Measurements from ENCODE around the gene PCGF3. TPM values are rescaled to one million over a fixed set of nuclear protein-coding genes. Genes with fewer than 3 reads are reported as not detected.

The PCGF3 gene
- total and polyA plus RNA-seq, 4 donors, result 11.0 to 23.3 (median 14.3) TPM

GRCh38 chr4:734951-735350 is 29.3 kb downstream of the PCGF3 start:
- no peaks in the 10 kb centered on the region for H3K27me3 ChIP-seq (ENCODE audit: control insufficient read depth in 4 of 4, insufficient read depth in 4 of 4, low read length in 3 of 4)
- H3K27ac ChIP-seq (ENCODE audit: low read depth in 1 of 2, low read length in 2 of 2), result no peak overlapping the region
- no peaks in the 10 kb centered on the region for H3K4me1 ChIP-seq (ENCODE audit: control insufficient read depth in 4 of 4, insufficient read depth in 4 of 4, low read length in 3 of 4)
- H3K9me3 ChIP-seq (ENCODE audit: control insufficient read depth in 4 of 4, low read length in 3 of 4), result no peaks in the 10 kb centered on the region
- no peak overlapping the region for H3K9ac ChIP-seq (ENCODE audit: low read depth in 1 of 2, low read length in 2 of 2)
- H3K4me3 ChIP-seq (ENCODE audit: low read depth in 1 of 3, low read length in 3 of 3), result no peak overlapping the region
- WGBS, result 95% methylated on average over 9 of the region's 9 CpGs
- H3K36me3 ChIP-seq (ENCODE audit: control insufficient read depth in 4 of 4, insufficient read depth in 3 of 4, low read depth in 1 of 4, low read length in 3 of 4), result peaks cover 28 to 68% (median 41%) of the 10 kb centered on the region in 4 donors
- TF ChIP-seq SP1 (IDR thresholded peaks at IDR 0.05) (no peak), ZBTB33 (IDR thresholded peaks at IDR 0.05) (no peak), FOXA1 (IDR thresholded peaks at IDR 0.05) (no peak), FOXA2 (IDR thresholded peaks at IDR 0.05) (no peak), HNF4A (conservative IDR thresholded peaks at IDR 0.05) (no peak), NR2F2 (IDR thresholded peaks at IDR 0.05) (no peak), CTCF (IDR thresholded peaks at IDR 0.05; ENCODE audit: low read depth, low read length, missing input control) (no peak), RAD21 (IDR thresholded peaks at IDR 0.05) (no peak), EGR1 (IDR thresholded peaks at IDR 0.05; ENCODE audit: low read depth in 2 of 2) (no peak), GABPA (IDR thresholded peaks at IDR 0.05 in 1 of 2, conservative IDR thresholded peaks at IDR 0.05 in 1 of 2) (no peak), JUND (IDR thresholded peaks at IDR 0.05) (no peak), MAX (IDR thresholded peaks at IDR 0.05) (no peak), REST (IDR thresholded peaks at IDR 0.05) (no peak), YY1 (IDR thresholded peaks at IDR 0.05) (no peak), TAF1 (conservative IDR thresholded peaks at IDR 0.05) (no peak), ATF3 (IDR thresholded peaks at IDR 0.05) (no peak), HNF4G (IDR thresholded peaks at IDR 0.05) (no peak), RXRA (IDR thresholded peaks at IDR 0.05) (no peak)
- DNase-seq (ENCODE audit: low spot score), result no peak
